NCI-H510A (cell line): ENCODE data around the gene RGMB.
"Not testable (repeated sequence)": the region's sequence is repeated elsewhere in the genome, so short reads cannot be mapped to it uniquely, and the experiment has no call there.

ENCODE experiments used
- DNase-seq: peaks from one replicate; lab custom pipeline; 2025; lab: John Stamatoyannopoulos, UW

RGMB gene, protein sequence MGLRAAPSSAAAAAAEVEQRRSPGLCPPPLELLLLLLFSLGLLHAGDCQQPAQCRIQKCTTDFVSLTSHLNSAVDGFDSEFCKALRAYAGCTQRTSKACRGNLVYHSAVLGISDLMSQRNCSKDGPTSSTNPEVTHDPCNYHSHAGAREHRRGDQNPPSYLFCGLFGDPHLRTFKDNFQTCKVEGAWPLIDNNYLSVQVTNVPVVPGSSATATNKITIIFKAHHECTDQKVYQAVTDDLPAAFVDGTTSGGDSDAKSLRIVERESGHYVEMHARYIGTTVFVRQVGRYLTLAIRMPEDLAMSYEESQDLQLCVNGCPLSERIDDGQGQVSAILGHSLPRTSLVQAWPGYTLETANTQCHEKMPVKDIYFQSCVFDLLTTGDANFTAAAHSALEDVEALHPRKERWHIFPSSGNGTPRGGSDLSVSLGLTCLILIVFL

GRCh38 chr5:98773464-98774191, at the start of gene RGMB:
TSS of gene RGMB (plus strand) at chr5:98773663. CDS start at chr5:98774071, 408 bp downstream.
- DNase-seq, result peak; percentile 91

DNA sequence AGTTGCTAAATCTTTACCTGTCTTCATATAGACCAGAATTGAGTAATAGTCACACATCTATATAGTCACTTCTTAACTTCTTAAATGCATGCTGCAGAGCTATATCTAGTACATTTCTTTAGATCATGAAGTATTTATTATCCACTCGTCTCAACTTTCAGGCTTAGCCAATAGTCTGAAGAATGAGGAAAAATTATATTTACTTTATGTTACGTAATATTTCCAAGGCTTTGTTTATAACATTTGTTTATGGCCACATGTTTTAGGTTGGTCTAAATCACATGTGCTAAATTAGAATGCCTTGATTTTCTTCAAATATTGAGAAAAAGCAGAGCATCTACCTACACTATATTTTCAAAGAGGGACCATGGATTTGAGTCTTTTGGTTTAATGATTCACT, 47.2 kb upstream of the RGMB start:
- DNase-seq, result no peak

- no peak for DNase-seq
Observed at GRCh38 chr5:98727686-98728085, 45.8 kb upstream of the RGMB start.

- DNase-seq, result no peak
Observed at GRCh38 chr5:98734646-98735045, 38.8 kb upstream of the RGMB start.

DNA sequence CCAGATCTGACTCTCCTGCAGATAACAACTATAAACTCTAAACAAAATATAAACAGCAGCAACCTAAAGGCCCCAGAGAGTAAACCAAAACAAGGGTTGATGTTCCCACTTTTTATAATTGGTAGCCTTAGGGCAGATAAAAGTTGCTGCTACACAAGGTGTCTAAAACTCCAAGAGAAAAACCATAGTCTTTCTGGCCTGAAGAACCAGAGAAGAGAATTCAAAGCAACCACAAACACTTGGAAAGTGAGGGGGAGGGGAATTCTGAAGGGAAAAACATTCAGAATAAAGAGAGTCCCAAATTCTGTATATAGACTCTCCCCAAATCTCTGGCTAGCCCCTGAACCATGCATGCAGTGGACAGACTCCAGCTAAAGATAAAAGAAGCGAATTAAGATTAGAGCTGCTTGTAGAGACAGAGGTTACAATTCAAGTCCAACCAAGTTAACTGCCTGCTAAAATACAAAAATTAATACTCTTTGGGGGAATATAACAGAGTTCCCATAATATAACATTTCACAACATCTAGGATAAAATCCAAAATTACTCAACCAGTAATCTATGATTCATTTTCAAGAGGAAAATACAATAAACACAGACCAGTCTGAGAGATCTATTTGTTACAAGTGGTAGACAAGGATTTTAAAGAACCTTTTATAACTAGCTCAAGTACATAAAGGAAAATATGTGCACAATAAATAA, 37.5 kb upstream of the RGMB start:
- no peak for DNase-seq

GRCh38 chr5:98736753-98737152, 36.7 kb upstream of the RGMB start:
- DNase-seq, result no peak

GRCh38 chr5:98737441-98737840, 36.0 kb upstream of the RGMB start:
- not testable (repeated sequence) for DNase-seq

DNA sequence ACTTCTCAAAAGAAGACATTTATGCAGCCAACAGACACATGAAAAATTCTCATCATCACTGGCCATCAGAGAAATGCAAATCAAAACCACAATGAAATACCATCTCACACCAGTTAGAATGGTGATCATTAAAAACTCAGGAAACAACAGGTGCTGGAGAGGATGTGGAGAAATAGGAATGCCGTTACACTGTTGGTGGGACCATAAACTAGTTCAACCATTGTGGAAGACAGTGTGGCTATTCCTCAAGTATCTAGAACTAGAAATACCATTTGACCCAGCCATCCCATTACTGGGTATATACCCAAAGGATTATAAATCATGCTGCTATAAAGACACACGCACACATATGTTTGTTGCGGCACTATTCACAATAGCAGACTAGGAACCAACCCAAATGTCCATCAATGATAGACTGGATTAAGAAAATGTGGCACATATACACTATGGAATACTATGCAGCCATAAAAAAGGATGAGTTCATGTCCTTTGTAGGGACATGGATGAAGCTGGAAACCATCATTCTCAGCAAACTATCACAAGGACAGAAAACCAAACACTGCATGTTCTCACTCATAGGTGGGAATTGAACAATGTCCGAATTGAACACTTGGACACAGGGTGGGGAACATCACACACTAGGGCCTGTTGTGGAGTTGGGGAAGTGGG, 34.8 kb upstream of the RGMB start:
- not testable (repeated sequence) for DNase-seq

GRCh38 chr5:98741926-98742325, 31.5 kb upstream of the RGMB start:
- DNase-seq, result no peak

- DNase-seq, result no peak
Observed at GRCh38 chr5:98742396-98743073, 30.9 kb upstream of the RGMB start.

DNA sequence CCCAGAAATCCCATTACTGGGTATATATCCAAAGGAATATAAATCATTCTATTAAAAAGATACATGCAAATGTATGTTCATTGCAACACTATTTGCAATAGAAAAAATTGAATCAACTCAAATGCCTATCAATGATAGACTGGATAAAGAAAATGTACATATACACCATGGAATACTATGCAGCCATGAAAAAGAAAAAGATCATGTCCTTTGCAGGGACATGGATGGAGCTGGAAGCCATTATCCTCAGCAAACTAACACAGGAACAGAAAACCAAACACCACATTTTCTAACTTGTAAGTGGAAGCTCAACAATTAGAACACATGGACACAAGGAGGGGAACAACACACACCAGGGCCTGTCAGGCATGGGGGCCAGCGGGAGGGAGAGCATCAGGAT, 25.2 kb upstream of the RGMB start:
- DNase-seq, result not testable (repeated sequence)

GRCh38 chr5:98749046-98749445, 24.4 kb upstream of the RGMB start:
- DNase-seq, result no peak

DNA sequence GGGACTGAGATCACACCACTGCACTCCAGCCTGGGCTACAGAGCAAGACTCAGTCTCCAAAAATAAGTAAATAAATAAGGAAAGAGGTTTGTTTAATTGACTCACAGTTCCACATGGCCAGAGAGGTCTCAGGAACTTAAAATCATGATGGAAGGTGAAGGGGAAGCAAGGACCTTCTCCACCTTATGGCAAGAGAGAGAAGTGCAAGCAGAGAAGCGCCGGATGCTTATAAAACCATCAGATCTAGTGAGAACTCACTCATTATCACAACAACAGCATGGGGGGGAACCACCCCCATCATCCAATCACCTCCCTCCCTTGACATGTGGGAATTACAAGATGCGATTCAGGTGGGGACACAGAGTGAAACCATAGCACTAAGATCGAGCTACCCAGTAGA, 22.8 kb upstream of the RGMB start:
- no peak for DNase-seq

DNA sequence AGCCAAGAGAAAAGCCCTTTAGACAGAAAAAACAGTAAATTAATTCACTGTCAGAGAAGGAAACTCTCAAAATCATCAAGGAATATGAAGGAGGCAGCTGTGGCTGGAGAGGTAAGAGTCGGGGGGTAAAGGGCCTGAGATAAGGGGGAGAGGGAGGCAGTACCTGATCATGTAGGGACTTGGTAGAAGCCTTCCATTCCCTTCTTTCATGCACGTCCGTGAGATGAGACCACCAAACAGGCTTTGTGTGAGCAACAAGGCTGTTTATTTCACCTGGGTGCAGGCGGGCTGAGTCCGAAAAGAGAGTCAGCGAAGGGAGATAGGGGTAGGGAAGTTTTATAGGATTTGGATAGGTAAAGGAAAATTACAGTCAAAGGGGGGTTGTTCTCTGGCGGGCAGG, 21.1 kb upstream of the RGMB start:
- not testable (repeated sequence) for DNase-seq

DNA sequence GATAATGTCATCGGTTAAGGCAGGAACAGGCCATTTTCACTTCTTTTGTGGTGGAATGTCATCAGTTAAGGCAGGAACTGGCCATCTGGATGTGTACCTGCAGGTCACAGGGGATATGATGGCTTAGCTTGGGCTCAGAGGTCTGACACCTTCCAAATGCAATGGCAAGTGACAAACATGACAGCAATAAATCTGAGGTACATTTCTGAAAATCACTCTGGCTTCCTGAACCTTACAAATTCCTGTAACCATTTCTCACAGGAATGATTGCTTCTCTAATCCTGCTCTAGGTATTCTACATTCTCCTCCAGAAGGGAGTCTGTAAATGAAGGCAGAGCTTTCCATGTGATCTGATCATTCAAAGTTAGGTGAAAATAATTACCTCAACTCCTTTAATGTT, 20.7 kb upstream of the RGMB start:
- DNase-seq, result not testable (repeated sequence)

DNA sequence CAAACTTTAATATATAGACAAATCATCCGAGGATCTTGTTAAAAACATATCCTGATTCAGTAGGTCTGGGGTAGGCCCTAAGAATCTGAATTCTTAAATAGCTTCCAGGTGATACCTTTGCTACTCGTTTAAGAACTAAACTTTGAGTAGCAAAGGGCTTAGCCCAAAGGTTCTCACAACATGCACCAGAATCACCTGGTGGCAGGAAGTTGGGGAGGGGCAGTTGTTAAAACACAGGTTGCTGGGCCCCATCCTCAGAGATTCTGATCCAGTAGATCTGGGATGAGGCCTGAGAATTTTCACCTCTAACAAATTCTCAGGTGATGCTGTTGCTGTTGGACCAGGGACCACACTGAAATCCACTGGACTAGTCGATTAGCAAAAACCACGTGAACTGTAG, 20.0 kb upstream of the RGMB start:
- no peak for DNase-seq

GRCh38 chr5:98755406-98755805, 18.1 kb upstream of the RGMB start:
- DNase-seq, result no peak

DNA sequence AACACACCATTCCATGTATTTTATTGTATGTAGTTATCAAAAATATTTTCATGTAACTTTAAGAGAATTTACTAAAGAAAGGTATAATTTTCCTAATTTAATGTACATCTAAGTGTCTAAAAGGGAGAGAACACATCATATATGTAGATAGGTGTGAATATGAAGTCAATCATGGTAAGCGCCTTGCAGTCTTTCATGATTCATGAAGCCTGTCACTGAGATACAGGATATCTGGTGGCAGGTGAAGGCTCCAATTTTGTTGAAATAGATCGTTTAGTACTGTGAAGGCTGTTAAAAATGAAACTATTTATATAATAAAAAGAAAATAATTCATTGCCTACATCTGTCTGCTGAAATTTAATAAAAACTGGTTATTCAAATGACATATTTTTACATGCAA, 15.5 kb upstream of the RGMB start:
- DNase-seq, result no peak

DNA sequence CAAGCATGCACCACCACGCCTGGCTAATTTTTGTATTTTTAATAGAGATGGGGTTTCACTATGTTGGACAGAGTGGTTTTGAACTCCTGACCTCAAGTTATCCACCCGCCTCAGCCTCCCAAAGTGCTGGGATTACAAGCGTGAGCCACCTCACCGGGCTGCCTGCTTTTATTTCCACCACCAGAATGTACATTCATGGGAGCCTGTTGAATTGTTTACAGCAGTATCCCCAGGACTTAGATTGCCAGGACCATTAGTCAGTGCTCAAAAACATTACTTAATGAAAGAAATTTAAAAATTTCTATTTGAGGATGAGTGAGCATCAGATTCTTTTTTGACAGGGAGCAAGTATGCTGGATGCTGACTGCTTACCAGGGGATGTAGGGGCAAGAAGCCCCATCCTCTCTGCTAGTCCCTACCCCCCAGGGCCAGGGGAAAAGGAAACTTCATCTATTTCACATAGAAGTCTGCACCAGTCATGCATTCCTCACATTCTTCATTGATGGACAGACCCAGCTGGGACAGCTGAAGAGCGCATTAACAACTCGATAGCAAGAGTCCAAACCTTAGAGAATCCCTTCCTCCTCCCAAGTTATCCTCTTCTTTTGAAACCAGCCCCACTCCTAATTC, 10.3 kb upstream of the RGMB start:
- no peak for DNase-seq

GRCh38 chr5:98765815-98766214, 7.6 kb upstream of the RGMB start:
- no peak for DNase-seq

- DNase-seq, result no peak
Observed at GRCh38 chr5:98767581-98767980, 5.9 kb upstream of the RGMB start.
